Thyroid gland (tissue), 4 donors: ENCODE measurements around the gene AIFM1.

Experiments used
- POLR2A ChIP-seq, 2 donors: fragments of 450-650 bp; IDR thresholded peaks; one replicate each; pipeline ENCODE4 v1.6.1; 2017; ENCODE audit warnings: antibody characterized with exemption in 2 of 2, mild to moderate bottlenecking in 2 of 2, moderate library complexity in 1 of 2
- TF ChIP-seq, protein P1 (sequence below), 6 experiments: fragments of 200-600 bp in 3 of 6; fragments of 450-650 bp in 3 of 6; sonication (generic) in 3 of 6; IDR thresholded peaks; one replicate each; pipeline ENCODE4 v1.5.1; 2016 to 2019; ENCODE audit warnings: antibody characterized with exemption in 6 of 6, mild to moderate bottlenecking in 2 of 6, inconsistent platforms in 1 of 6, moderate library complexity in 1 of 6

DNA sequence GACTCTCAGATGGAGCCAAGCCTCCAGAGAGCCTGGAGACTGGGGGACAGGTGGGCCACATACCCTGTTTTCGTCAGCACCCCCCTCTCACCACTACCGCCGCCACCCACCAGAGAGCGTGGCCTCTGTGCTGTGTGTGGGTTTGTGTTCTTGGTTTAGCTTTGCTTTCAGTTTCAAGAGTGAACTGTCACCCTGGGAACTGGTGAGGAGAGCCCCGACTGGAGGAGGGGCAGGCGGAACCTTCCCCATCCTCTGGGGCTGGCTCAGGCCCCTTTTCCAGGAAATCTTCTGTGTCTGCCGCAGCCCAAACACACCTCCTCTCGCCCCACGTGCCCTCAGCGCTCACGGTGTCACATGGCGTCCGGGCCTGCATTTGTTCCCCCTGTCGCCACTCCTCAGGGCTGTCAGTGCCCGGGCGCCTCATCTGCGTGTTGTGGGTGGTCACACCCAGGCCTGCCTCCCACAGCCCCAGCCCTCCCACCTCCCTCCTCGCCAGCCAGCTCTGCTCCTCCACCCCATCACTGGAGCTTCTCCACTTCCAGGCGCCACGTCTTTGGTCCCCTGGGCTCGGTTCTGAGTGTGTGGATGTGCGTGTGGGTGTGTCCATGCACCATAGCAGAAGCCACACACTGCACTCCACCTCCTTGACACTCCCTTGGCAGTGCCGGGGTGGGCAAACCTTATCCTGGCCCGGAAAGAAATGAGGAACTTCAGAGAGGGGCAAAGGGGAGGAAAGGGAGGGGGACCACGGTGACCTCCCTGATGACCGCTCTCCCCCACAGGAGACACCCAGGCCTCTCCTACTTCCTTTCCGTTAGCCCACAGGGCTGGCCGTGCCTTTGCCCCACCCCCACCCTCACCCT lies 83.2 kb downstream of the AIFM1 start:
- TF ChIP-seq, protein P1, sequence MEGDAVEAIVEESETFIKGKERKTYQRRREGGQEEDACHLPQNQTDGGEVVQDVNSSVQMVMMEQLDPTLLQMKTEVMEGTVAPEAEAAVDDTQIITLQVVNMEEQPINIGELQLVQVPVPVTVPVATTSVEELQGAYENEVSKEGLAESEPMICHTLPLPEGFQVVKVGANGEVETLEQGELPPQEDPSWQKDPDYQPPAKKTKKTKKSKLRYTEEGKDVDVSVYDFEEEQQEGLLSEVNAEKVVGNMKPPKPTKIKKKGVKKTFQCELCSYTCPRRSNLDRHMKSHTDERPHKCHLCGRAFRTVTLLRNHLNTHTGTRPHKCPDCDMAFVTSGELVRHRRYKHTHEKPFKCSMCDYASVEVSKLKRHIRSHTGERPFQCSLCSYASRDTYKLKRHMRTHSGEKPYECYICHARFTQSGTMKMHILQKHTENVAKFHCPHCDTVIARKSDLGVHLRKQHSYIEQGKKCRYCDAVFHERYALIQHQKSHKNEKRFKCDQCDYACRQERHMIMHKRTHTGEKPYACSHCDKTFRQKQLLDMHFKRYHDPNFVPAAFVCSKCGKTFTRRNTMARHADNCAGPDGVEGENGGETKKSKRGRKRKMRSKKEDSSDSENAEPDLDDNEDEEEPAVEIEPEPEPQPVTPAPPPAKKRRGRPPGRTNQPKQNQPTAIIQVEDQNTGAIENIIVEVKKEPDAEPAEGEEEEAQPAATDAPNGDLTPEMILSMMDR (IDR thresholded peaks at IDR 0.05), result no peak
- TF ChIP-seq POLR2A (IDR thresholded peaks at IDR 0.05), result no peak
